ENCODE measurements around the gene KIF18B. TPM values are rescaled to one million over a fixed set of nuclear protein-coding genes. Genes with fewer than 3 reads are reported as not detected.

The KIF18B gene
- 1.7 and 2.6 TPM in 2 replicates for total RNA-seq

DNA sequence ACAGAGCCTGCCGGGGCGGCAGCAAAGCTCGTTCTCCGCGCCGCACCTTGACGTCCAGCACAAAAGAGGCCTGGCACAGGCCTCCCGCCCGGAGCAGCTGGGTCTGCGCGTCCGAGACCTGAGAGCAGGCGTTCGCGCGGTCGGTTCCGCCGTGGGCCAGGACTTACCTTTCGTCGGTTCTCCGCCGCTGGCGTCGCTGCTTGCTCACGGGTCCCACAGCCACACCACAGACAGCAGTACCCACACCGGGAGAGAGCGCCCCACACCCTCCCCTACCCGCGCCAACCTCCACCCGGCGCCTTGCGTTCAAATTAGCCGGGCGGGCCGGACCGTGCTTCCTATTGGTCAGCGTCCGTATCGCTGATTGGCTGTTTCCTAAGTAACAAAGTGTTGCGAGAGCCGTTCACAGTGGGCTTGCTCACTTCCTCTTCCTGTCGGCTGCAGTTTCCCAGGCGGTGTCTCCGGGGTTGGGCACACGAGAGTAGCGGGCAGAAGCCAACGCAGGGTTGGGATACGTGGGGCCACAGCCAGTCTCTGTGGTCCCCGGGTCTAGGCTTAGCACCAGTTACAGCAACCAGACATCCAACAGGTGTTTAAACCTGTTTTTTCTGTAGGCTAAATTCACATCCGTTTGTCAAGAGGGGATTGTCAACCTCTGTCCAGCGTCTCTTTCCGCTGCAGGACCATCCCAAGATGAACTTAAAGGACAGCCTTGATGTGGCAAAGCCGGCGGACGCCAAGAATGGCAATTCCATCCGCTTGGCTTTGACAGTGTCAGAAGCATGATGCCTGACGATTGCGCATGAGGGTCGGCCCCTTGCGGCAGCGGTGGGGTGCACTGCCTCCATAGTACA lies at the start of gene KIF18B:
Gene KIF18B (minus strand): TSS at position 313 of the 854 bp plus-strand sequence. CDS start 11,429 bp downstream, outside the sequence.

GRCh38 chr17:44968225-44969143 lies 20.9 kb upstream of the KIF18B start, which contains the start of gene C1QL1:
Gene C1QL1 (minus strand): TSS chr17:44968303. CDS start chr17:44968048, 255 bp downstream.

GRCh38 chr17:44915321-44915726 lies 32.2 kb downstream of the KIF18B start, which contains the start of gene GFAP:
Gene GFAP (minus strand): TSS chr17:44915500. CDS start chr17:44915486, 14 bp downstream.

DNA sequence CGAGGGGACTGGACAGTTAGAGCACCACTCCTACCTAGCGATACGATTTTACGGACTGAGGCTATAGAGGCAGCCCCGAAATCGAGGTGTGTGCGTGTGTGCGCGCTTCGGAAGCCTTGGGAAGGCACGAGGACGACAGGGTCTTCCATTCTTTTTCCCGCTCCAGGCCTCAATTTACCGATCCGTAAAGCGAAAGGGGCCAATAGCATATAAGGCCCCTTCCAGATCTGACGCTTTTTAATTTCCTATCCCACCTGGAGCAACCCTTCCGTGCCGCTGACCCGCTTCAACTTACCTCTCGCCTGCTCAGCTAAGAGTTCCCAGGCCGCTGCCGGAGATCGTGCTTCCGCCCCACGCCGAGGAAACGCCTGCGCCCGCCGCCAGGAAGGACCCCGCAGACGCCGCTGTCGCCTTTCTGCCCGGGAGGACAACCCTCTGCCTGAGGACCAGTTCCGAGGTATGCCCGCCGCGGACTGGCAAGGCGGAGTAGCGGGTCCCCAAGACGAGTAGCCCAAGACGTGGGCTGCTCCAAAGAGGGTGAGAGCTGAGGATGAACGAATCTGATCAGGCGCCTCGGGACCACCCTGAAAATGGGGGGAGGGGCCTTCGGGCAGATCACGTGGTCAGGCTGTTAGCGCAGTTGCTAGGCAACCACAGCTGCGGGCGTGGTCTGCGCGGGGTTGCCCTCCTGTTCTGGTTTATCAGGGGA lies 48.3 kb downstream of the KIF18B start, which contains the start of gene EFTUD2:
Gene EFTUD2 (minus strand): TSS at position 372 of the 709 bp plus-strand sequence. CDS start 4,924 bp downstream, outside the sequence.

Other genes with a start within 250 kb of the KIF18B start
- gene DBF4B, start 239.1 kb downstream of the KIF18B start, total RNA-seq: 3.4 and 4.4 TPM in 2 replicates
- under 0.01 and 0.31 TPM in 2 replicates for gene ADAM11, start 188.8 kb downstream of the KIF18B start, total RNA-seq
- gene GJC1, start 117.5 kb downstream of the KIF18B start, total RNA-seq: 17.8 and 19.0 TPM in 2 replicates
- gene HIGD1B, start 99.9 kb downstream of the KIF18B start, total RNA-seq: not detected in 2 replicates
- 87.9 and 100 TPM in 2 replicates for gene EFTUD2, start 48.3 kb downstream of the KIF18B start, total RNA-seq
- gene GFAP, start 32.3 kb downstream of the KIF18B start, total RNA-seq: 0.44 TPM in 1 of 2 replicates, not detected in the other
- gene C1QL1, start 20.5 kb upstream of the KIF18B start, total RNA-seq: 0.31 and 0.66 TPM in 2 replicates
- gene DCAKD, start 103.9 kb upstream of the KIF18B start, total RNA-seq: 19.0 and 22.5 TPM in 2 replicates
- gene NMT1, start 113.5 kb upstream of the KIF18B start, total RNA-seq: 49.2 and 82.8 TPM in 2 replicates
- 27.3 and 57.7 TPM in 2 replicates for gene PLCD3, start 184.7 kb upstream of the KIF18B start, total RNA-seq
- gene ACBD4, start 187.9 kb upstream of the KIF18B start, total RNA-seq: 7.1 and 8.1 TPM in 2 replicates
- gene HEXIM1, start 200.7 kb upstream of the KIF18B start, total RNA-seq: 10.6 and 11.6 TPM in 2 replicates
- gene HEXIM2, start 214.1 kb upstream of the KIF18B start, total RNA-seq: 7.7 and 7.9 TPM in 2 replicates